K562 treated with DMSO at 1 percent for 12 hours (cell line): ENCODE data around the gene CERS1. TPM values are rescaled to one million over a fixed set of nuclear protein-coding genes. Genes with fewer than 3 reads are reported as not detected.

Experiments used
- total RNA-seq: library from RNA; unstranded; fragments of 300-600 nt; gene quantifications from 2 replicates; pipeline ENCODE4 v1.2.3, GENCODE V29; 2022; ENCODE audit not compliant: insufficient read depth

Gene CERS1
- total RNA-seq, result 0.48 TPM in 2 replicates

GRCh38 chr19:18895824-18896341 is at the start of gene CERS1:
CERS1 (minus strand) TSS chr19:18896158; CDS start chr19:18896072, 86 bp downstream.

GRCh38 chr19:18940769-18941627 is 45.0 kb upstream of the CERS1 start, which contains the start of gene HOMER3:
HOMER3 (minus strand) TSS chr19:18941217; CDS start chr19:18938982, 2,235 bp downstream.

GRCh38 chr19:18919086-18919899 is 23.3 kb upstream of the CERS1 start, which contains the start of the genes COPE and DDX49:
COPE (minus strand) TSS chr19:18919387; CDS start chr19:18919348, 39 bp downstream.
DDX49 (plus strand) TSS chr19:18919715; CDS start chr19:18919742, 27 bp downstream.

GRCh38 chr19:18831524-18832305 is 64.2 kb downstream of the CERS1 start, which contains the start of gene UPF1:
UPF1 (plus strand) TSS chr19:18831959; CDS start chr19:18832210, 251 bp downstream.

Other genes starting within 250 kb of the CERS1 start
- 11.3 and 15.6 TPM in 2 replicates for gene CRTC1, start 212.5 kb downstream of the CERS1 start, total RNA-seq
- gene COMP, start 104.9 kb downstream of the CERS1 start, total RNA-seq, result not detected in 2 replicates
- gene UPF1, start 64.2 kb downstream of the CERS1 start, total RNA-seq, result 43.6 and 72.0 TPM in 2 replicates
- gene COPE, start 23.2 kb upstream of the CERS1 start, total RNA-seq, result 371 and 510 TPM in 2 replicates
- gene DDX49, start 23.6 kb upstream of the CERS1 start, total RNA-seq, result 66.8 and 82.9 TPM in 2 replicates
- gene HOMER3, start 45.1 kb upstream of the CERS1 start, total RNA-seq, result 7.5 and 8.3 TPM in 2 replicates
- 39.5 and 84.6 TPM in 2 replicates for gene SUGP2, start 137.4 kb upstream of the CERS1 start, total RNA-seq
- 28.6 and 29.5 TPM in 2 replicates for gene ARMC6, start 137.4 kb upstream of the CERS1 start, total RNA-seq
- 26.2 and 34.5 TPM in 2 replicates for gene SLC25A42, start 167.8 kb upstream of the CERS1 start, total RNA-seq
- 36.8 and 38.4 TPM in 2 replicates for gene TMEM161A, start 242.3 kb upstream of the CERS1 start, total RNA-seq